NCI-H226 (cell line): ENCODE measurements around the gene DPY30.
A peak's percentile ranks its signal among the peaks of the same experiment; 100 is the strongest.

Experiments used
- DNase-seq: peaks from one replicate; pipeline ENCODE4 v3.0.0-alpha.2; 2015

DPY30 gene

GRCh38 chr2:32009516-32010256 lies 29.9 kb downstream of the DPY30 start:
- DNase-seq = no peak

- DNase-seq = no peak
Measured at GRCh38 chr2:32008805-32009515, 30.6 kb downstream of the DPY30 start.

GRCh38 chr2:32007121-32007391 lies 32.5 kb downstream of the DPY30 start:
- DNase-seq = no peak

GRCh38 chr2:32005371-32005976 lies 34.1 kb downstream of the DPY30 start:
- DNase-seq = no peak

- DNase-seq = no peak
Measured at GRCh38 chr2:32003791-32004190, 35.8 kb downstream of the DPY30 start.

GRCh38 chr2:32002406-32002805 lies 37.2 kb downstream of the DPY30 start:
- DNase-seq = no peak

- DNase-seq = no peak
Measured at GRCh38 chr2:31999438-31999837, 40.2 kb downstream of the DPY30 start.

- DNase-seq = no peak
Measured at GRCh38 chr2:31998731-31999383, 40.7 kb downstream of the DPY30 start.

GRCh38 chr2:31997653-31998052 lies 42.0 kb downstream of the DPY30 start:
- DNase-seq = peak; percentile 54

GRCh38 chr2:31996571-31997150 lies 42.9 kb downstream of the DPY30 start:
- DNase-seq = no peak

GRCh38 chr2:31992934-31993333 lies 46.7 kb downstream of the DPY30 start:
- no peak for DNase-seq

GRCh38 chr2:31992025-31992579 lies 47.5 kb downstream of the DPY30 start:
- no peak for DNase-seq

GRCh38 chr2:31989946-31990345 lies 49.7 kb downstream of the DPY30 start:
- DNase-seq = no peak

GRCh38 chr2:31987454-31988220 lies 52.0 kb downstream of the DPY30 start:
- peak; percentile 77 for DNase-seq

- DNase-seq = no peak
Measured at GRCh38 chr2:31986906-31987305, 52.7 kb downstream of the DPY30 start.

GRCh38 chr2:31983762-31984467 lies 55.7 kb downstream of the DPY30 start:
- no peak for DNase-seq

GRCh38 chr2:31980674-31981356 lies 58.8 kb downstream of the DPY30 start:
- no peak for DNase-seq

GRCh38 chr2:31979956-31980355 lies 59.6 kb downstream of the DPY30 start:
- DNase-seq = no peak

GRCh38 chr2:31979018-31979417 lies 60.6 kb downstream of the DPY30 start:
- DNase-seq = no peak

- DNase-seq = no peak
Measured at GRCh38 chr2:31978436-31978835, 61.2 kb downstream of the DPY30 start.
